NCI-H128 (cell line): ENCODE results near the gene HIRIP3.
"Not testable (repeated sequence)": the region's sequence is repeated elsewhere in the genome, so short reads cannot be mapped to it uniquely, and the experiment has no call there.

Source experiments
- DNase-seq: peaks from one replicate; lab custom pipeline; 2025; ENCODE audit not compliant: unreplicated experiment; lab: John Stamatoyannopoulos, UW

Gene HIRIP3

GRCh38 chr16:29961479-29962343 is 33.7 kb downstream of the HIRIP3 start, which contains the start of gene TMEM219:
Gene TMEM219 (plus strand): TSS chr16:29962079. CDS start chr16:29963144, 1,065 bp downstream.
- peak; percentile 53 for DNase-seq

DNA sequence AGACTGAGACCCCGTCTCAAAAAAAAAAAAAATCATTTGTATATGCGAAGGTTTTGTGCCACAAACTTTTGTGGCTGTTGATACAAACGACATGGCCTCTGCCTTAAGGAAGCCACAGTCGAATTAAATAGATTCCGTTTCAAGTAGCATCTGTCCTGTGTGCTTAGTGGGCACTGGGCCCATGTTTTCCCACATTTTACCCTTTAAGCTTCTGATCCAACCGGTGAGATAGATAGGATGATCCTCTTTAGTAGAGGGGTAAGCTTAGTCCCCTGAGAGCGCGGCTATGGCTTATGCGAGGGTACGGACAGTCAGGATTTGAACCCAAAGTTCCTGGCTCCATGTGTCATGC is 34.3 kb downstream of the HIRIP3 start:
- no peak for DNase-seq

DNA sequence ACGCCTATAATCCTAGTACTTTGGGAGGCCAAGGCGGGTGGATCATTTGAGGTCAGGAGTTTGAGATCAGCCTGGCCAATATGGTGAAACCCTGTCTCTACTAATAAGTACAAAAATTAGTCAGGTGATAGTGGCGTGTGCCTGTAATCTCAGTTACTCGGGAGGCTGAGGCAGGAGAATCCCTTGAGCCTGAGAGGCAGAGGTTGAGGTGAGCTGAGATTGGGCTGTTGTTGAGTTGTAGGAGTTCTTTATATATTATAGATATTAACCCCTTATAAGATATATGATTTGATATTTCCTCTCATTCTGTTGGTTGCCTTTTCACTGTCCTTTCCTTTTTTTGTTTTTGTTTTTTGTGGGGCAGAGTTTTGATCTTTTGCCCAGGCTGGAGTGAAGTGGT is 35.6 kb downstream of the HIRIP3 start:
- DNase-seq = not testable (repeated sequence)

- no peak for DNase-seq
These were observed 36.1 kb downstream of the HIRIP3 start for GRCh38 chr16:29959293-29959692.

DNA sequence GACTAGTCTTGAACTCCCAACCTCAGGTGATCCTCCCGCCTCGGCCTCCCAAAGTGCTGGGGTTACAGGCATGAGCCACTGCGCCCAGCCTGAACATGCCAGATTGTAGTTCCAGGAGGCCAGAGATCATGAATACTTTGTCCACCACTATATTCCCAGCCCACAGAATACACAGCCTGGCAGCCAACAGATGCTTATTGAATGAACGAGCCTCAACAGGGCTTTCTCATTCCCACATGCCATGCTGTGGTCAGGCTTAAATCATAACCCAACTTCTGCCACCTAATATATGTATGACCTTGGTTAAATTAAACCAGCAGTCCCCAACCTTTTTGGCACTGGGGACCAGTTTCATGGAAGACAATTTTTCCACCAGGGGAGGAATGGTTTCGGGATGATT is 36.7 kb downstream of the HIRIP3 start:
- DNase-seq = no peak

GRCh38 chr16:29951625-29952365 is 43.6 kb downstream of the HIRIP3 start:
- DNase-seq = no peak

DNA sequence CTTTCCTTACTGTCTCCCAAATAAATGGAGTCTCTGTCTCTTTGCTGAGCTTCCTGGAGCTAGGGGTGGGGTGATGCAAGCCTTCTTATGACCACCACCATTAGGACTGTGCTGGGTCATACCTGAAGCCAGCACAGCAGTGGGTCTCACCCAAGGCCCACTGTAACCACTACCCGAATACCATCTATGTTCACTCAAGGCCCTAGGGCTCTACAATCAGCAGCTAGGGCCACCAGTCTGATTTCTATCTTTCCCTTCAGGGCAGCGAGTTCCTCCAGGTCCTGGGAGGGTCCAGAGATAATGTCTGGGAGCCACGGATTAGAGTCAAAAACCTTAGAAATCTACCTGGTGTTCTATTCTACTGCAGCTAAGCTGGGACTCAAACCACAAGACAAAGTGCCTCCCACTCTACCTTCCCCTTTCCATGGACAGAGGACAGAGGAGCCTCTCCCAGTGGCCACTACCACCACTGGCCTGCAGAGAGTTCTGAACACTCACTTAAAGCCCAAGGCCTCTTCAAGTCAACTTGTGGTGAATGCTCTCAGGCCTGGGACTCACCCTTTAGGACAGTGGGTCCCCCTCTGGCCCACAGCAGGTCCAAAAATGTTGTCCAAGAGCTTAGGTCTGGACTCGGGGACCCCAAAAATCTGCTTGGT is 44.5 kb downstream of the HIRIP3 start:
- DNase-seq = no peak

DNA sequence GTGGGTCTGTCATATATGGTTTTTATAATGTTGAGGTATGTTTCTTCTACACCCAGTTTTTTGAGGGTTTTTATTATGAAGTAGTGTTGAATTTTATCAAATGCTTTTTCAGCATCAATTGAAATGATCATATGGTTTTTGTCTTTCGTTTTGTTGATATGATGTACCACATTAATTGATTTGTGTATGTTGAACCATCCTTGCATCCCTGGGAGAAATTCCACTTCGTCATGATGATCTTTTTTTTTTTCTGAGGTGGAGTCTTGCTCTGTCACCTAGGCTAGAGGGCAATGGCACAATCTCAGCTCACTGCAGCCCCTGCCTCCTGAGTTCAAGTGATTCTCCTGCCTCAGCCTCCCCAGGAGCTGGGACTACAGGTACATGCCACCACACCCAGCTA is 47.5 kb downstream of the HIRIP3 start:
- DNase-seq = no peak

GRCh38 chr16:29943846-29944799 is 51.3 kb downstream of the HIRIP3 start:
- no peak for DNase-seq
